NCI-H187 (cell line): Measurements from ENCODE around the gene MRPS12.
"Not testable (repeated sequence)": the region's sequence is repeated elsewhere in the genome, so short reads cannot be mapped to it uniquely, and the experiment has no call there.

Experiments used
- DNase-seq, 2 experiments: peaks; one replicate each; lab custom pipeline; 2025; lab: John Stamatoyannopoulos, UW

MRPS12 gene

GRCh38 chr19:38939957-38940356 is 9.2 kb downstream of the MRPS12 start:
- no peak for DNase-seq

DNA sequence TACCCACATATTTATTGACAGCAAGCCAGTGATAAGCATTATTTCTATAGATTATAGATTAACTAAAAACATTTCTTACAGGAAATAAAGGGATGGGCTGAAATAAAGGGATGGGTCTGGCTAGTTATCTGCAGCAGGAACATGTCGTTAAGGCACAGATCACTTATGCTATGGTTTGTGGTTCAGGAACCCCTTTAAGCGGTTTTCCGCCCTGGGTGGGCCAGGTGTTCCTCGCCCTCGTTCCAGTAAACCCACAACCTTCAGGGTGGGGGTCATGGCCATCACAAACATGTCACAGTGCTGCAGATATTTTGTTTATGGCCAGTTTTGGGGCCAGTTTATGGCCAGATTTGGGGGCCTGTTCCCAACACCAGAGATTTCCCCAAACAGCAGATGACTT is 10.7 kb downstream of the MRPS12 start:
- not testable (repeated sequence) for DNase-seq

DNA sequence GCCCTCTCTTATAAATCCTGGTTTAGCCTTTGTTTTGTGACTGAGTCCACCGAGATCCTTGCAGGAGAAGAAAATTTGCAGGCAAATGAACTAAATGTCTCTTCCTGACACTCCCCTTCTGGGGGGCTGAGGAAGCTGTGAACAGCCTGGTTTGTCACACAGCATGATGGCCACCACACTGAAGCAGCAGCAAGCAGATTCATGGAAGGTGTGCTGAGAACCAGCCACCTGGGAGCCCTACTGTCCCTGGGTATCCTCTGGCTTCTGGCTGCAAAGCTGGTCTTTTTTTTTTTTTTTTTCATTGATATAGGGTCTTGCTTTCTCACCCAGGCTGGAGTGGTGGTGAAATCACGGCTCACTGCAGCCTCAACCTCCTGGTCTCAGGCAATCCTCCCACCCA is 11.2 kb downstream of the MRPS12 start:
- no peak for DNase-seq

DNA sequence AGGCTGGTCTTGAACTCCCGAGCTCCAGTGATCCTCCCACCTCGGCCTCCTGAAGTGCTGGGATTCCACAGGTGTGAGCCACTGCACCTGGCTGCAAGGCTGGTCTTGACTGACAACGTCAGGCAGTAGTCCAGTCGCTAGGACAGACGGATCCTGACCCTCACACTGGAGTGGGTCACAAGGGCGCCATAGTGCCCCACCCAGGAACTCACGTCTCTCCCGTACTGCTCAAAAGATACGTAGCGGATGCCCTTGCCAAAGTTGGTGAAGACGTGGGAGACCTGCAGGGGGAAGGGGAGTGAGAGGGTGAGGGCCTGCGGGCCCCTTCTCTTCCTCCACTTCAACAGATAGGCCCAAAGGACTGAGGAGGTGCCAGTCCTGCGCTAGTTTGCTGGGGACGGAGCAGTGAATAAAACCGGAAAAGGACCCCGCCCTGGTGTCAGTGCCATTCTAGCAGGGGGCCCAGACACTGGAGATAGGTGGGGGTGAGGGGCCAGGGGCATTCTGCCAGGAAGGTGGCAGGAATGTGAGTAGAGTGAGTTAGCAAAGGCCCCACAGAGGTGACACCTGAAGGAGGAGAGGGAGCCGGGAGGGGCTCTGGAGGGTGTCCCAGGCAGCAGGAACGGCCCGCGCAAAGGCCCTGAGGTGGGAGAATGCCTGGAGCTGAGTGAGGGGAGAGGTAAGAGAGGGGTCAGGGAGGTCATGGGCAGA is 11.9 kb downstream of the MRPS12 start:
- DNase-seq: no peak

- no peak for DNase-seq
Observed at GRCh38 chr19:38944981-38945506, 14.3 kb downstream of the MRPS12 start.

DNA sequence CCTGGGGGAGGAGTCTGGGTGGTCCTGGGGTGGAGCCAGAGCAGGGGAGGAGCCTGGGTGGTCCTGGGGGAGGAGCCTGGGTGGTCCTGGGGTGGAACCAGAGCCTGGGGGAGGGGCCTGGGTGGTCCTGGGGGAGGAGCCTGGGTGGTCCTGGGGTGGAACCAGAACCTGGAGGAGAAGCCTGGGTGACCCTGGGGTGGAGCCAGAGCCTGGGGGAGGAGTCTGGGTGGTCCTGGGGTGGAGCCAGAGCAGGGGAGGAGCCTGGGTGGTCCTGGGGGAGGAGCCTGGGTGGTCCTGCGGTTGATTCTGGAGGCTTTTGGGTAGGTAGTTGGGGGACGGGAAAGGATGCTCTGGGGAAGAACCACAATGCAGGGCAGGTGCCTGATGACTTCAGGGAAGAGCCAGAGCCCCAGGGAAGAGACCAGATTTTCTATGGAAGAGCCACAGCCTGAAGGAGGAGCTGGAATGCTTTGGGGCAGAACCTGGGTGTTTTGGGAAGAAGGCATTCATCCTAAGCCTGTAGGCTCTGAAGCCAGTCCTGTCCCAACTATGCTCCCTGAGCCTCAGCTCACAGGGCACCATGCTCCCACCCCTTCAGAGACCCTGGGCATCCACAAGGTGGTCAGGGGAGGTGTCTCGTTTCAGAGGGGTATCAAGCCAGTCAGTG is 15.0 kb downstream of the MRPS12 start:
- DNase-seq: no peak

DNA sequence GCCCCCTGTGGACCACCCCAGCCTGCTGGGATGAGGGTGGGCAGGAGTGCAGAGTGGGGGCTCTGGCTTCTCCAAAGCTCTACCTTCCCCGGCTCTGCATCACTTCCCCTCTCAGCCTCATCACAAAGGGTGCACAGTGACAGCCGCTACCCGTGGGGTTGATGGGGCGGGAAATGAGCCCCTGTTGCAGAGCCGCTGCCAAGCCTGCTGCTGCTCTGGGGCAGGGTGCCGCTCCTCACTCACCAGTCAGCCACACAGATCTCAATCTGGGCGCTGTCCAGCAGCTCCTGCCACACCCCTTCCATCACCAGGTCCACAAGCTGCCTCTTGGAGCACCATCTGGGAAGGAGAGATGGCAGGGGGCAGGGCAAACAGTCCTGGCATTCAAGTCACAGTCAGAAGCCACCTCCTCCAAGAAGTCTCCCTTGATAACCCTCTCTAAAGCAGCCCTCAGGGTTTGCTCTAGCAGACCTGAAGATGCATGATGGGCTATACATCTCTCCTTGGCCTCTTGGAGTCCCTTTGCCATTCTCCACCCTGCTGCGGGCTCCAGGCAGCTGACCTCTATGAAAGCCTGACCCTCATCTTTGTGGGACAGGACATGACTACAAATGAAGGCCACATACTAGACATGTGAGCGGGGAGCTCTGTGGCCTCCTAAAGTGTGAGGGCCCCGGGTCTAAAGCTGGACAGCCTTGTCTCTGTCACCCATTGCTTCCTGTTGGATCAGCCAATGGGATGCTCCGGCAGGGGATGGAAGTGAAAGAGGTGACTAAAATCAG is 15.7 kb downstream of the MRPS12 start:
- no peak for DNase-seq

DNA sequence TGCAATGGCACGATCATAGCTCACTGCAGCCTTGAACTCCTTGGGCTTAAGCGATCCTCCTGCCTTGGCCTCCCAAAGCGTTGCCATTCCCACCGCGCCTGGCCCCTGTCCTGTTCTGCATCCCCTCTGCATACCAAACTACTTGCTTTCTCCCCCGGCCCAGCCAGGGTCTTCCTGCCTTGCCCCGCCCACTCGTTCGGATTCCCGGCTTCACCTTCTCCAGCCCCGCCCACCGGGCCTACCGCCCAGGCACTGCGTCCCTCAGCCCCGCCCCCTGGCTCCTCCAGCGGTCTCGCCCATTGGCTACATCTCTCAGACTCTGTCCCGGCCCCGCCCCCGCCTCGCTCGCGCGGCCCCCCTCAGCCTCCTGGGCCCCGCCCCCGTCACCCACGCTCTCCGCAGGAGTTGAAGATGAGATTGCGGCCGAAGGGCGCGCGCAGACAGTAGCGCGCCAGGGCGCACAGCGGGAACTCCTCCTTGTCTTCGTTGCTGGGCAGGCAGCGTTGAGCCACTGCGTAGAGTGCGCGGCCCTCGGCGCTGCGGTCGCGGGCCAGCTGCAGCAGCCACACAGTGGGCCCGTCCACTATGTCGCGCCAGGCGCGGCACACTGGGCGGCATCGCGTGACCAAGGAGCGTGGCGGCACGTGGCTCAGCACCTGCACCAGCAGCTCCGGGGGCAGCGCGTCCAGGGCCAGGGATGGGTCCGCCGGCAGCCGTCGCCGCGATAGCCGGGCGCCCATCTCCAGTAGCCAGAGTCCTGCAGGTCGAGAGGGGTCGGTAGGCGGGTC is 19.0 kb downstream of the MRPS12 start:
- peak in 1 of 2 experiments; percentile 81 for DNase-seq

GRCh38 chr19:38951187-38951586 is 20.4 kb downstream of the MRPS12 start:
- no peak for DNase-seq

- no peak for DNase-seq
Observed at GRCh38 chr19:38952395-38953165, 21.8 kb downstream of the MRPS12 start.

DNA sequence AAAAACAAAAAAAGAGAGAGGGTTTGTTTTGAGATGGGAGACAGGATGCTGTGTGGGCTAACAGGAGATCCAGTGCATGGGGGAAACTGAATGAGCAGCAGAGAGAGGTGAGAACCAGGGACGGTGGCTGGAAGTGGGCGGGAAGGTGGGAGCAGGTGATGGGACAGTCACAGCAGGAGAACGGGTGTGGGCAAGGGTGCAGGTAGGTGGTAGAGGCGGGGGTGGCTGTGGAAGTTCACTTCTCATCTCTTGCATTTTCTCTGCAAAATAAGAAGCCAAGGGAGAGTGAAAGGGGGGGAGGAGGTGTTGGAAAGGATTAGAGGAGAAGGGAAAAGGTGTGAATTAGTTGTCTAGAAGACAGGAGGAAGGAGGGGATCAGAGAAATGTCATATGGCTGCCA is 22.9 kb downstream of the MRPS12 start:
- no peak for DNase-seq

DNA sequence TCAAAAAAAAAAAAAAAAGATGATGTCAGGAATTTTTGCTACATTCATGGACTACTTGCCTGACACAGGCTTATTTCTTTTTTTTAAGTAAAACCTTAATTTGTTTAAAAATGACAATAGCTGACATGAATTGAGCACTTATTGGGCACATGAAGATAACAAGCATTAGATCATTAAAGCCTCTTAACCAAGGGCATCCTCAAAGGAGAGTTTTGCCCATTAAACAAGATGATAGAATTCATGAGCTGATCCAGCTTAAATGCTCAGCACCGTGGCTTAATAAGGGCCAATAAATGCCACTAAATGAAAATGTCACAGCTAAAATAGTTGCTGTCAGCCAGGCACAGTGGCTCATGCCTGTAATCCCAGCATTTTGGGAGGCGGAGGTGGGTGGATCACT is 25.5 kb downstream of the MRPS12 start:
- no peak for DNase-seq

DNA sequence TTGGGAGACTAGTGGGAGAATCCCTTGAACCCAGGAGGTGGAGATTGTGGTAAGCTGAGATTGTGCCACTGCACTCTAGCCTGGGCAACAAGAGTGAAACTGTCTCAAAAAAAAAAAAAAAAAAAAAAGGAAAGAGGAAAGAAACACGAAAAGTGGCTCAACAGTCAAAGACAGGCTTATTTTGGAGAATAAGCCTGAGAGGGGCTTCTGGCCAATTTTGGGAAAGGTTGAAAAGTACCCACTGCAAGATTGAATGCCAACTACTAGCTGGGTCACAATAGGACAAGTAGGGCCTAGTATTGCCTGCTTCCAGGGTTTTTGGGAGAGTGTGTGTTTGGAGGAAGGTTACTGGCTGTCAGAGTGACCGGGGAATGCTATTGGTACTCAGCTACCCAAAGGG is 27.6 kb downstream of the MRPS12 start:
- DNase-seq: no peak

GRCh38 chr19:38959618-38960017 is 28.9 kb downstream of the MRPS12 start:
- no peak for DNase-seq

GRCh38 chr19:38964738-38965137 is 34.0 kb downstream of the MRPS12 start:
- no peak for DNase-seq

- not testable (repeated sequence) for DNase-seq
Observed at GRCh38 chr19:38966149-38966548, 35.4 kb downstream of the MRPS12 start.

- no peak for DNase-seq
Observed at GRCh38 chr19:38970664-38971532, 40.2 kb downstream of the MRPS12 start.

DNA sequence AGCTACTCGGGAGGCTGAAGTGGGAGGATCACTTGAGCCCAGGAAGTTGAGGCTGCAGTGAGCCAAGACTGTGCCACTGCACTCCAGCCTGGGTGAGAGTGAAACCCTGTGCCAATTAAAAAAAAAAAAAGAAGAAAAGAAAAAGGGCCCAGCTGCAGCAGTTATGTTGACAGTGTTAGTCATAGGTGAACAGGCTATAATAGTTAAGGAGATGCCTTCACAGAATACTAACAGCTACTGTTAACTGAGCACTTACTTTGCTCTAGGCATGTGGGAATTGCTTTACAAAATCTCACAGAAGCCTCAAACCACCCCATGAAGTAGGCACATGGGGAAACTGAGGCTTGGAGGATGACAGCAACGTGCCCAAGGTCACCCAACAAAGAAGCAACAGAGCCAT is 40.9 kb downstream of the MRPS12 start:
- no peak for DNase-seq

GRCh38 chr19:38974624-38975213 is 44.0 kb downstream of the MRPS12 start:
- no peak for DNase-seq
